Fibroblast of skin of left biceps (primary cell): ENCODE data around the gene SPEF1.

Experiments used
- DNase-seq, 2 experiments: peaks; one replicate each; pipeline ENCODE4 v3.0.0-alpha.2; 2013; ENCODE audit warnings: low read depth in 2 of 2

Gene SPEF1

GRCh38 chr20:3788685-3789155, 7.5 kb upstream of the SPEF1 start:
- no peak for DNase-seq

GRCh38 chr20:3787324-3788014, 6.2 kb upstream of the SPEF1 start:
- DNase-seq: no peak

DNA sequence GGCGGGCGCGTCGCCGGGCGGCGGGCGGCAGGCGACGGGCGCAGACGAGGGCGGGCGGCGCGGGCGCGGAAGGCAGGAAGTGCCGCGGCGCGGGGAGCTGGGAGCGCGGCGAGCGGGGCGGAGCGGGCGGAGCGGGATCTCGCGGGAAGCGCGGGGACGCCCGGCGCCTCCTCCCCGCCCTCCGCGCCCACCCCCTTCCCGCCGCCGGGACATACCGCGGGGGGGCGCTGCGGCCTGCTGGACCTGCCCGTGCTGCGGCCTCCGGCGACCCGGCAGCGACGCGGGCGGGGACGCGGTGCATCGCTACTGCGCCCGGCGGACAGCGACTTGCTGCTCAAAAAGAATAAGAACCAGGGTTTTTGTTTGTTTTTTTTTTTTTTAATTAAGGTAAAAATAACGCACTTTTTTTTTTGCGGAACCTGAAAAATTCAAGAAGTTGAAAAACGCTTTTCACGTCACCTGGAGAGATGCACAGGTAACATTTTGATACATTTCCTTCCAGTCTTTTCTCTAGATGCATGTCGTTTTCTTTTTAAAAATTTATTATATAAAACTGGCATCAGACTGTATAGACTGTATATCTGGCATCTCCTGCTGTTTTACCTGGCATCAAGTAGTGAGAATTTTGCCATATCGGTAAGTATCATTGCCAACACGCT, 5.5 kb upstream of the SPEF1 start, which contains the start of gene CENPB:
Gene CENPB (minus strand): TSS at position 76 of the 659 bp plus-strand sequence. CDS start 257 bp downstream, outside the sequence.
- peak in 1 of 2 experiments; percentile 45 for DNase-seq

GRCh38 chr20:3786126-3786484, 4.9 kb upstream of the SPEF1 start:
- DNase-seq: no peak

- no peak for DNase-seq
These were observed 4.2 kb upstream of the SPEF1 start for GRCh38 chr20:3785240-3786125.

GRCh38 chr20:3784863-3785239, 3.6 kb upstream of the SPEF1 start:
- no peak for DNase-seq

DNA sequence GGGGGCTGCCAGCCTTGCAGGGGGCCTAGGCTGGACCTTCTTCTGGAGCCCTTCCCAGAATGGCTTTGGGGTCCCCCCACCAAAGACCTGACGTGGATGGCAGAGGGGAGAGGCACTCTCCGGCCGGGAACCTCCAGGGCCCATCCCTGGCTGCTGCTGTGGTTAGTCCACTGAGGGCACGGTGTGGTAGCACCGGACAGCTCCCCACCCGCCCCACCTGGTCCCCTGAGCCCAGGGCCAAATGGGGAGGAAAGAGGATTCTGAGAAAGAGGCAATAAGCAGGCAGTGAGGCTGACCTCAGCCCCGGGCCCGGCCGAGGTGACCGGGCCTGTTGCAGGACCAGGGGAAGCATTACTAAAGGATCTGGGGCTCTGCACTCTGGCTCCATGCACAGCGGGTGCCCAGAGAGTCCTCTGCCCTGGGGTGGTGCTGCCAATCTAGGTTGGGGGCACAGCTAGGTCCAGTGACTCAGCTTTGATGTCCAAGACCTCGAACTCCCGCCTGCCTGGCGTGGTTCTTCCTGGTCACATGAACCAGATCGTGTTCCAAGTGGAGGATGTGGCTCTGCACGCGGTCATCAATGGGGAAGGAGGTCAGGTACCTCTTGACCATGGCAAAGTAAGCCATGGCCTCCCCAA, 3.1 kb upstream of the SPEF1 start:
- DNase-seq: no peak

- no peak for DNase-seq
These were observed 2.4 kb upstream of the SPEF1 start for GRCh38 chr20:3783511-3784195.

- DNase-seq: no peak
These were observed 1.8 kb upstream of the SPEF1 start for GRCh38 chr20:3783068-3783489.

GRCh38 chr20:3782597-3782996, 1.3 kb upstream of the SPEF1 start:
- no peak for DNase-seq

- no peak for DNase-seq
These were observed 2.3 kb downstream of the SPEF1 start for GRCh38 chr20:3778976-3779375.

DNA sequence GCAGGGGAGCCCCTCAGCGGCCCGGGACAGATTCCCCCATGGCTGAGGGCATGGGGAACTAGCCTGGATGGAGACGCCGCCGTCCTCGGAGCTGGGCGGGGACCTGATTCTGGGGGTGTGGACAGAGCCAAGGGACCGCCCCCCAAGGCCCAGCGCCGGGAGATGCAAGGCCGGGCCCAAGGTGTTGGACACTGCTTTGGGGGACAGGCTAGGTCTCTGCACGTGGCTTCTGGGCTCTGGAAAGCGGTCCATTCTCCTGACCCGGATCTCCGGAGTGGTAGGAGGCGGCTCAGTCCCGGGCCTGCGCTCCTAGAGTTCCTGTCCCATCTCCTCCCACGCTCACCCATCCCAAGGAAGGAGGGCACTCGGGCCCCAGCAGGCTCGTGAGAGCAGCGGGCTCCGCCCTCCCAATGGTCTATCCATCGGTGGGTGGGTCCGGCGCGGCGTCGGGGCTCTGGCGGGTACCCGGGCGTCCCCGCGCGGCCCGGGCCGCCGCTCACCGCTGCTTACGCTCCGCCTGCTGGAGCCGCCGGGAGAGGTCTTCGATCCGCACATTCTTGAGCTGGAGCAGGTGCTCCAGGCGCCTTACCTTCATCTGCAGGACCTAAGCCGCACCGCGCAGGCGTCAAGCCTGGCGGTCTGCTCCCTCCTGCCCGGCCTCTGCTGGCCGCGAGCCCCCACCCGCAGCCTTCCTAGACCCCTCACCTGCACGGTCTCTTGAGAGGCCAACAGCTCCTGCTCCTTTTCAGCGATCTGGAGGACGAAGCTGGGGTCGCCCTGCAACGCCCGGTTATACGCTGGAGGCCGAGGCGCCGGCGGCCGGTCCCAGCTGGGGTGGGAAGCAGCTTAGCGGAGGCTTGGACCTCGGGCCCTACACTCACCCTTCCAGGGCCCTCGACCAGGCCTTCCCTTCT, 3.3 kb downstream of the SPEF1 start:
- no peak for DNase-seq

GRCh38 chr20:3777381-3777715, 3.9 kb downstream of the SPEF1 start:
- DNase-seq: no peak

DNA sequence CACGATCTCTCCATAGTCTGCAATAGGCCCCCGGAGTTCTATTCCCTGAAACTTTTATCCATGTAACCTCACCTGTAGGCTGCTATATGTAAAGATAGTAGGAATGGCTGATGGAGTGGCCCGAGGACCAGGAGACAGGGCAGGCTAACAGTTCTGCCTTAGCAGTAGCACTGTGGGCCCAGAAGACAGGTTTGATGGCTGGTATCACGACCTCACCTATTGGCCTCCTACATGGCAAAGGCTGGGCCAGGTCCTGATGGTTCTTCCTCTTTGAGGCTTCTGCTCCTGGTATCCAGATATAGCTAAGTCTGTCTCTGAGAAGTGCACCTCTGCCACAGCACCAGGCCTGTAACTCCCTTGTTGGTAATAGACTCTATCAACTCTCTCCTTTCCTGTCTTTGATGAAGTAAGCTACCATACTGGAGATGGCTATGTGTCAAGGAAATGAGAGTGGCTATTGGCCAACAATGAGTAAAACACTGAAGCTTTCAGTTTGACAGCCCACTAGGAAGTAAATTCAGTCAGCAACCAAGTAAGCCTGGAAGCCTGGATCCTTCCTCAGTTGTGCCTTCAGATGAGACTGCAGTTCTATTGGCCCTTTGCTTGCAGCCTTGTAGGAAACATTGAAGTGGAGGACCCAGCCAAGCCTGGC, 5.7 kb downstream of the SPEF1 start:
- no peak for DNase-seq

DNA sequence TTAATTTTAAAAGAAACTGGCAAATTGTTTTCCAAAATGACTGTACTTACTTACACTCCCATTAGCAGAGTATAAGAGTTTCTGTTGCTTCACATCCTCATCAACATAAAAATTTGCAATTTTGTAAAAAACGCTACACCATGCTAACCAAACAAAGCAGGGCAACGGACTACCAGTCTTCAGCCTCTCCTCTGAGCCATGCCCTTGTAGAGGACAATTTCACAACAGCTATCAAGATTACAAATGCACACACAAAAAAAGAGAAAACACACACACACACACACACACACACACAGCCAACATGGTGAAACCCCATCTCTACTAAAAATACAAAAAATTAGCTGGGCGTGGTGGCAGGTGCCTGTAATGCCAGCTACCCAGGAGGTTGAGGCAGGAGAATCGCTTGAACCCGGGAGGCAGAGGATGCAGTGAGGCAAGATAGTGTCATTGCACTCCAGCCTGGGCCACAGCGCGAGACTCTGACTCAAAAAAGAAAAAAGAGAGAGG, 9.6 kb downstream of the SPEF1 start:
- DNase-seq: no peak

- DNase-seq: peak; percentile 49 to 65
These were observed 12.7 kb downstream of the SPEF1 start for GRCh38 chr20:3768342-3769130.

- DNase-seq: peak; percentile 96 to 97
These were observed 13.6 kb downstream of the SPEF1 start, which contains the start of gene ADISSP for GRCh38 chr20:3767427-3768341. Gene ADISSP, minus strand, starts transcription at chr20:3767753. Its CDS starts 7,653 bp downstream, at chr20:3760100.

GRCh38 chr20:3767110-3767426, 14.2 kb downstream of the SPEF1 start:
- DNase-seq: no peak
